Stimulated activated effector memory CD8-positive, alpha-beta T cell treated with anti-CD3 and anti-CD28 coated beads, Interleukin-12 subunit alpha, Interleukin-12 subunit beta, amount 100 ng/mL, for 72 hours (primary cell): ENCODE measurements around the gene CRMP1.

ENCODE experiments used
- ATAC-seq: fragments of 150-1000 bp; cut with Tn5 transposase; 2 replicates; pipeline ENCODE4 v1.10.0; 2021
- DNase-seq, 2 donors: peaks; one replicate each; pipeline ENCODE4 v3.0.0; 2021 to 2022; ENCODE audit warnings: low spot score in 2 of 2
- H3K27ac Mint-ChIP-seq: one replicate; pipeline ENCODE4 v1.8.0; 2022; ENCODE audit warnings: mild to moderate bottlenecking, mixed read lengths
- H3K36me3 Mint-ChIP-seq: one replicate; pipeline ENCODE4 v1.8.0; 2022; ENCODE audit warnings: mild to moderate bottlenecking, mixed read lengths
- H3K4me1 Mint-ChIP-seq: one replicate; pipeline ENCODE4 v1.8.0; 2022; ENCODE audit warnings: mixed read lengths
- H3K4me3 Mint-ChIP-seq: one replicate; pipeline ENCODE4 v1.8.0; 2022; ENCODE audit warnings: mild to moderate bottlenecking, mixed read lengths
- H3K9me3 Mint-ChIP-seq: one replicate; pipeline ENCODE4 v1.8.0; 2022; ENCODE audit warnings: mixed read lengths

The CRMP1 gene

GRCh38 chr4:5773271-5773555, 119.7 kb downstream of the CRMP1 start:
- Mint-ChIP-seq H3K4me3 (no peak overlapping the region), H3K9me3 (peaks cover 6% of the 10 kb centered on the region), H3K4me1 (no peaks in the 10 kb centered on the region), H3K27ac (no peak overlapping the region), H3K36me3 (no peaks in the 10 kb centered on the region)
- DNase-seq (no peak), ATAC-seq (no peak)

- Mint-ChIP-seq H3K9me3 (peaks cover 6% of the 10 kb centered on the region), H3K4me3 (no peak overlapping the region), H3K4me1 (no peaks in the 10 kb centered on the region), H3K27ac (no peak overlapping the region), H3K36me3 (no peaks in the 10 kb centered on the region)
- DNase-seq = peak in 1 of 2 donors; percentile 34
- peak; percentile 17 for ATAC-seq
Measured at GRCh38 chr4:5772528-5773270, 120.2 kb downstream of the CRMP1 start.
